ENCODE results near the gene COLEC12.

COLEC12 gene

DNA sequence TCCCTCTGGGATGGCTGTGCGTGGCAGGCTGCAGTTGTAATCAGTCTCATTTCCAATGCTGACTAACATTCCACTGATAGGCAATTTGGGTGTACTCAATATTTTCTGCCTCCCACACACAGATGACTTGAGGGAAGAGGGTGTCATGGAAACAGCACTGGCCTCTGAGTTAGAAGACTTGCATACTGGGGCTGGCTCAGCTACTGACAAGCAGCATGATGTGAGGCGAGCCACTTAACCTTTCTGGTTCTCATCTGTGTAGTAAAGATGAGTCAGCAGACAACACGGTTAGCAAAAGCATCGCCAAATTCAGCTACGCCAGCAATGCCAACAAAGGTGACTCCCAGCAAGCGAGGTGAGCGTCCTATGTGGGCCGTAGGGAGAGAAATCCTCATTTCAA is 73.5 kb downstream of the COLEC12 start:
- H3K27me3 Mint-ChIP-seq = peaks cover 2% of the 10 kb centered on the region
- H3K4me3 Mint-ChIP-seq = no peak overlapping the region
- no peaks in the 10 kb centered on the region for H3K9me3 Mint-ChIP-seq
- no peak for DNase-seq (ENCODE audit: low spot score in 2 of 2)
- no peak for ATAC-seq (ENCODE audit: low read depth)
- no peaks in the 10 kb centered on the region for H3K36me3 Mint-ChIP-seq
- H3K27ac Mint-ChIP-seq = no peak overlapping the region
- no peaks in the 10 kb centered on the region for H3K4me1 Mint-ChIP-seq

DNA sequence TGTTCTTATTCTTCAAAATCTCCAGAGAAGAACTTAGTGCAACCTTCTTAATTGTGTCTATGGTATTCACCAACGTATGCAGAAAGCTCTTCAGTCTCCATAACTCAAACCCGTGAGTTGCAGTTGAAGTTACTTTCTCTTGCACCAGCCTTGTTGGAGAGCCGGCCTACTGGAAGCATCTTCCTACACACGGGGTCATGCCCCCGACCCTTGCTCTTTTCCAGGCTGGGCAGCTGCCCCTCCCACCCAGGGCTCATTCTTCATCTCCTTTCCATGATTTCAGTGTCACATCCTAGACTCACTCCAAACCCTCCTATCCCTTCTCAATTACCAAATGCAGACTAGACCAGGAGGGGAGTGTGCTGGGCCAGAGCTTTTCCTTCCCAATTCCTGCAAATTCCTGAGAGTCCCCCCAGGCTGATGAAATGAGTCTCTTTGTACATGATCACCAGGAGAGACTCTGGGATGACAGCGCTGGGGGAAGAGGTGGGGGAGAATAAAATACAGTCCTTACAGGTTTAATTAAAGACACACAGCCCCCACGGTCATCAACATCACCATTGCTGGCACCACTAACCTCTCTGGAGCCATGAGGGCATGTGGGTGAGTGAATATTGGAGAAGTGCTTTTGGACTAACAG is 75.3 kb downstream of the COLEC12 start:
- Mint-ChIP-seq H3K27me3 (no peaks in the 10 kb centered on the region), H3K4me1 (no peaks in the 10 kb centered on the region), H3K27ac (no peak overlapping the region), H3K36me3 (no peaks in the 10 kb centered on the region), H3K9me3 (no peaks in the 10 kb centered on the region), H3K4me3 (no peak overlapping the region)
- DNase-seq (ENCODE audit: low spot score in 2 of 2) = no peak
- ATAC-seq (ENCODE audit: low read depth) = no peak

DNA sequence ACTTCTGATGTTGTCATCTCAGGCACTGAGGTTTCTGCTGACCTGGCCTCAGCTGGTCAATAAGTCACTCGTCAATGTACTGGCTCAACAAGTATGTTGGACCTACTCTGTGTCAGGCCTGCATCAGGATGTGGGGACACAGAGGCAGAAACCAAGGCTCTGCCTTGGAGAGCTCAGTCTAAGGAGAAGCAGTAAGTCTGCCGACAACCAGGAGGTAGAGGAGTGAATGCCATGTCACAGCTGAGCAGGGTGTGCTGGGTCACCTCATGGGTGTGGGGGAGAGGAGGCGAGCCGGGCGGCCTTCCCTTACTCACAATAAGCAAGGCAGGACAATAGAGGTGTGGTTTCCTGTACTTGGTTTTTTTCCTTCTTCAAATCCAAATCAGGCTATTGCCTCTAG is 75.8 kb downstream of the COLEC12 start:
- Mint-ChIP-seq H3K4me3 (no peak overlapping the region), H3K4me1 (no peaks in the 10 kb centered on the region), H3K36me3 (no peaks in the 10 kb centered on the region), H3K27ac (no peak overlapping the region), H3K9me3 (no peaks in the 10 kb centered on the region), H3K27me3 (no peaks in the 10 kb centered on the region)
- DNase-seq (ENCODE audit: low spot score in 2 of 2) = no peak
- no peak for ATAC-seq (ENCODE audit: low read depth)

DNA sequence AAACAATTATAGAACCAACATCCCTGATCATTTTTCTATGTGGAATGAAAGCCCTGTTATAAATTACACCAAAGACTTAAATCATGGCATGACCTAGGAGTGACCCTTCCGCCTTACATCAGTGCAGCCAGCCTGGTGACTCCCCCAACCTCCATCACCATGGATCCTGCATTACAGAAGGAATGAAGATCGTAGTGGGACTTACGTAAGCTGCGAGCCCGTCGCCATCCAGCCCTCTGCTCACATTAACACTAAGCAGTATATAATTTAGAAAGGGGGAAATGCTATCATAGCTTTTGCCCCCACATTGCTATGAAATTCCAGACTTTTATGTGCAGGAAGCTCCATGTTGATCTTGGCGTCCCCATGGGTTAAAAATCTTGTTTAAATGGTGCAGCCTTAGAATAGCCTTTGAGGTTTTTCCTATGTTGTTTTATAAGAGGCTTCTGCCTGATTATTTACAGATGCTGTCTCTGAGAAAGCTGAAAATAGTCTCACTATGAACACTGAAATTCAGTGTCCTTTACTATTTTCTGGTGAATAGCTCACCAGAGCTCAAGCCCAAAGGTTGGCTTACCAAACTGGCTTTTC is 76.3 kb downstream of the COLEC12 start:
- Mint-ChIP-seq H3K9me3 (no peaks in the 10 kb centered on the region), H3K4me3 (no peak overlapping the region), H3K27ac (no peak overlapping the region), H3K36me3 (no peaks in the 10 kb centered on the region), H3K27me3 (no peaks in the 10 kb centered on the region), H3K4me1 (no peaks in the 10 kb centered on the region)
- no peak for ATAC-seq (ENCODE audit: low read depth)
- DNase-seq (ENCODE audit: low spot score in 2 of 2) = no peak

DNA sequence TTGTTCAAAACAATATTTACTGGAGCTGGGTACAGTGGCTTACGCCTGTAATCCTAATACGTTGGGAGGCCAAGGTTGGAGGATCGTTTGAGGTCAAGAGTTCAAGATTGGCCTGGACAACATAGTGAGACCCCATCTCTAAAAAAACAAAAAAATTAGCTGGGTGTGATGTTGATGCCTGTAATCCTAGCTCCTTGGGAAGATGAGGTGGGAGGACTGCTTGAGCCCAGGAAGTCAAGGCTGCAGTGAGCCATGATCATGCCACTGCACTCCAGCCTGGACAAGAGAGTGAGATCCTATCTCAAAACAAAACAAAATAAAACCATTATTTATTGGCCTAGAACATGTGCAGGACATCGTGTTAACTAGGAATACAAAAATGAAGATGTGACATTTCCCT is 77.5 kb downstream of the COLEC12 start:
- no peak for ATAC-seq (ENCODE audit: low read depth)
- no peaks in the 10 kb centered on the region for H3K27me3 Mint-ChIP-seq

DNA sequence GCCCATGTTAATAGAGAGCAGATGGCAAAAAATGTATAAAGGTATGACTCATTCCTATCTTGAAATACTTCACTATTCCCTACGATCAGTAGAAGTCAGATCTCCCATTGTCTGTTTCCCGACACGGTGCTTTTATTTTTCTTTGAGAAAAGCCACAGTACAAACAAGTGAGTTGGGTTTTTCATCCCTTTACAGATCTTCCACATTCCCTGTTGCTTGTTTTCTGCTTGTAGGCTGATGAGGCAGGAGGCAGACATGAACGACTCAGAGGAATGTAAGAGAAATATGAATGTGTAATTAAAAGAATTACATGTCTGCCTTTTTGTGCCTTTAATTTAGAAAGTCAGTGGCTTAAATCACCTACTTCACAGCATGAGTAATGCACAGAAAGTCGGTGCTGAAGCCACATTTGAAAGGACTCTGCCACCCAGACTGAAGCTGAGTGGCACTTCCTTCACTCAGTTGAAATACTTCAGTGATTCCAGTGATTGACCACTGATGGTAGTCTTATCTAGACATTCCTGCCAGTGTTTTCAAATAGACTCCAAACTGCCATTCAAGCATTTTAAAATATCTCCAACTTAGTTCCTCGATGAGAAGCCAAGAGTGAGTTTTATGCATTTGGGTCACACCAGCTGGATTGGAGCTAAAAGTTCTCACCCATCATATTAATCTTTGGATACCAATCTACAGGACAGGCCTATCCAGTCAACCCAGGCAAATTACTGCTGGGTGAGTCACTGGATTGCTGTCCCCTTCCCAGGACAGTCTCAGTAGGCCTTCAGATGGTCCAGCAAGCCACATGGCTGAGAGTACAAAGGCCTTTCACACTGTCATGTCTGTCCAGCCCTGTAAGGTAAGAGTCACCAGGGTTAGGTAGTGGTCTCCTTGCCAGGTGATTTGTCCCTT is 79.0 kb downstream of the COLEC12 start:
- no peak for DNase-seq (ENCODE audit: low spot score in 2 of 2)

More for the DNA sequence above, 77.5 kb downstream of the COLEC12 start:
- no peak for DNase-seq (ENCODE audit: low spot score in 2 of 2)
- no peak overlapping the region for H3K4me3 Mint-ChIP-seq
- no peak overlapping the region for H3K27ac Mint-ChIP-seq
- H3K4me1 Mint-ChIP-seq = no peaks in the 10 kb centered on the region
- no peaks in the 10 kb centered on the region for H3K36me3 Mint-ChIP-seq
- no peaks in the 10 kb centered on the region for H3K9me3 Mint-ChIP-seq

DNA sequence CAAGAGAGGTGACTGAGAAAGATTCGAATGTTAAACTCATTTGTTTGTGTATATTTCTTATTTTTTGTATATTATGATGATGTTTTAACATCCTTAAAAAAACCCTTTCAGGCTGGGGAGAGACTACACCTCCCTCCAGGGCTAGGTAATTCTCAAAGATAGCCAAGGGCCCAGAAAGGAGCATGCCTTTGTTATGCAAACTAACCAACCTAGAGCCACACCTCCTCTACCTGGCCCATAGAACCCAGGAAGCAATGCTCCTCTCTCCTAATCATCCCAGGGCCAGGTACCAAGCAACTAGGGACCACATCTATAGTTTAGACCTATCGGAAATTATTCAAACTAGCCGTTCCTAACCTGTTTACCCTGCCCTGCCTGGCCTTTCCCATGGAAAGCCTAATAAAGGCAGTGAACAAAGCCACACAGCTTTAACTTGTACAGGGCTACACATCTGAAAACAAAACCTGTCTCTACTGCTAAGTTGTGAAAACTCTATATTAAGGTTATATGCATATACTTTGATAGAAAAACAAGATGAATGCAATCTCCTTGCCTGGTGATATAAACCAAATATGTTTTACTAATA is 79.7 kb downstream of the COLEC12 start:
- DNase-seq (ENCODE audit: low spot score in 2 of 2) = no peak
- no peaks in the 10 kb centered on the region for H3K27me3 Mint-ChIP-seq
- no peak overlapping the region for H3K27ac Mint-ChIP-seq
- H3K4me1 Mint-ChIP-seq = no peaks in the 10 kb centered on the region
- H3K36me3 Mint-ChIP-seq = no peaks in the 10 kb centered on the region
- H3K4me3 Mint-ChIP-seq = no peak overlapping the region
- ATAC-seq (ENCODE audit: low read depth) = no peak
- H3K9me3 Mint-ChIP-seq = no peaks in the 10 kb centered on the region

More for the DNA sequence above, 79.0 kb downstream of the COLEC12 start:
- no peaks in the 10 kb centered on the region for H3K27me3 Mint-ChIP-seq
- no peak for ATAC-seq (ENCODE audit: low read depth)
- no peaks in the 10 kb centered on the region for H3K36me3 Mint-ChIP-seq
- H3K4me3 Mint-ChIP-seq = no peak overlapping the region
- H3K9me3 Mint-ChIP-seq = no peaks in the 10 kb centered on the region
- no peaks in the 10 kb centered on the region for H3K4me1 Mint-ChIP-seq
- H3K27ac Mint-ChIP-seq = no peak overlapping the region

DNA sequence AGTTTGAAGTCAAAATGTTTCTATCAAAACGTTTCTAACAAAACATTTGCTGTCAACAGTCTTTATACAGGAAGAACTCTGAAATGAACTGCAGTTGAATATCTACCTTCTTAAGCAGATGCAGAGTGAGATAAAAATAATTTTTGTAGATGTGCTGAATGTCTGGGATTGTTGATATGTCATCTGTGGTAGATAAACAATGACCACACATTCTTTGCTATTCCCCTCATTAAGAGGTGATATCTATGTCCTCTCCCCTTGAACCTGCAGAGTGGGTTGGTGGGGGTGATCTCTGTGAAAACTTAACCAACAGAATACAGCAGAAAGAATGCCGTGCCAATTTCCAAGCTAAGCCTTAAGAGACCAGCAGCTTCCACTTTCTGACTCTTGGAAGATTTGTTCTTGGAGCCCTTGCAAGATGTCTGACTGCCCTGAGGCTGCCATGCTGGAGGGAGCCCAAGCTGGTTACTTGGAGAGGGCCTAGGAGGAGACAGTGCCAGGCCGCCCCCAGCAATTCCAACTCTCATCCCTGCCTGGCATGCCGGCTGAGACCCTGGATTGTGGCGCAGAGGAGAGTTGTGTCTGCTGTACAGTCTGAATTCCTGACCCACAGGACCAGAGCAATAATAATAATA is 80.8 kb downstream of the COLEC12 start:
- no peaks in the 10 kb centered on the region for H3K36me3 Mint-ChIP-seq
- no peak for ATAC-seq (ENCODE audit: low read depth)

DNA sequence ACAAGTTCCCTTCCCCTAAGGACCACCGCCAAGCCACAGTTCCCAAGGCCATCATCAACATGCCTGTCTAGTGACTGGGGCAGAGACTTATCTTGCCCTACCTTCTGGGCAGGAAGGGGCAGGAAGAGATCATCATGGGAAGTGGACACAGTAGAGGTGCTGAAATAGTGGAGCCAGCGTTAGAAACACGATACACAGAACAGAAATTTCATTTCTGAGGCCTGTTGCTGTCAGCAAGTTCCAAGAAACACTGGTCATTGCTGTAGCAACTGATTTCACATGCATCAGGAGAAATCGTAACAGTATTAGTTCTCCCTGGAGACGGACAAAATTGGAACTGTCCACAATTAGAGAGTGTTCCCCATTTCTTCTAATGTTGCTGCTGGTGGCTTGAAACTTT is 83.0 kb downstream of the COLEC12 start:
- ATAC-seq (ENCODE audit: low read depth) (no peak), DNase-seq (ENCODE audit: low spot score in 2 of 2) (no peak)
- no peaks in the 10 kb centered on the region for H3K4me1 Mint-ChIP-seq
- no peaks in the 10 kb centered on the region for H3K27me3 Mint-ChIP-seq
- no peak overlapping the region for H3K27ac Mint-ChIP-seq
- H3K36me3 Mint-ChIP-seq = no peaks in the 10 kb centered on the region
- H3K9me3 Mint-ChIP-seq = peaks cover 5% of the 10 kb centered on the region
- no peak overlapping the region for H3K4me3 Mint-ChIP-seq

More for the DNA sequence above, 80.8 kb downstream of the COLEC12 start:
- Mint-ChIP-seq H3K9me3 (no peaks in the 10 kb centered on the region), H3K4me1 (no peaks in the 10 kb centered on the region), H3K4me3 (no peak overlapping the region), H3K27me3 (no peaks in the 10 kb centered on the region), H3K27ac (no peak overlapping the region)
- no peak for DNase-seq (ENCODE audit: low spot score in 2 of 2)

DNA sequence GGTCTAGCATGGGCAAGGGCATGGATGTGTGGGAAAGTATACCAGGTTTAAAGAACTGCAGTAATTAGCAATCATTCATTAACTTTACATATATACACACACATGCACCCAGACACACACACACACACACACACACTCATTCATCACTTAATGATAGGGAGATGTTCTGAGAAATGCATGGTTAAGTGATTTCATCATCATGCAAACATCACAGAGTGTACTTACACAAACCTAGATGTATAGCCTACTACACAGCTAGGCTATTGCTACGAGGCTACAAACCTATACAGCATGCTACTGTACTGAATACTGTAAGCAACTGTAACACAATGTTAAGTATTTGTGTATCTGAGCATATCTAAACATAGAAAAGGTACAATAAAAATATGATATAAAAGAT is 83.6 kb downstream of the COLEC12 start:
- DNase-seq (ENCODE audit: low spot score in 2 of 2) = no peak
- no peak overlapping the region for H3K27ac Mint-ChIP-seq

DNA sequence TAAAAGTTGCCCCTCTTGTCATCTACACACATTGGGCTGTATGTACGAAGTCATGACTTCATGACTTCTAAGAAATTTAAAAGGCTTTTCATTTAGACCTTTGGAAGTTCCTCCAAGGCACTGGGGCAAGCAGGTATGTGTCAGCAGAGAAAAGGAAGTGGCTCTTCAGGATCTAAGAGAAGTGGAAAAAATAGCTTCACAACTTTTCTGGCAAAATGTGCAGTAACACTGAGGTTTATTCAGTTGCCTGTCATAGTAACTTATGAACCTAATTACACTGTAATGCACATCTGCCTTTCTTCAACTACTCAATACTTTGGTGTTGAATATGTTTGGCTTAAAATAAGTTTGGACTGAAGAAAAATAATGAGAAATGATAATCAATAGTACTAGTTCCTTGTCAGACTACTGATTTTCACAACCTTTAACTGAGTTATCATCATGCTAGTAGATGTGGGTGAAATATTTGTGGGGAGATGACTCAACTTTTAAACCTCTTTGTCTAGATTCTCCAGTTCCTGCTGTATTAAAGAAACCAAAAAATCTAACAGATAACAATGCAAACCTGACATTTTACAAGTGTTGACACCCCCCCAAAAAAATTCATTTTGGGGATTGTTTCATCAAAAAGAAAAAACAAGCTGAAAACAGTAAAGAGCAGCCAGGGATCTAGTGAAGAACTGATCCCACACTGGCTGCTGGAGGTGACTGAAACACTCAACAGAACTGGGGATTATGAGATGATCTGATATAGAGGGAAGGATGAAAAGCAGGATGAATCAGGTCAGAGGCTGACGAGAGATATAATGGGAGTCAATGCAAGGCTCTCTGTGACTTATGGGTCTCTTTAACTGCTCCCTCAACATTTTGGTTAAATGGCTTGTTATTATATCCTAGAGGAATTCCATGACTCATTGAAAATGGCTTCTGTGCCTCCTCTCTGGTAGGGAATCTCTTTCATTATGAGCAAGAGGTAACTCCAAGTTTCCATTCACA is 84.6 kb downstream of the COLEC12 start:
- Mint-ChIP-seq H3K9me3 (peaks cover 11% of the 10 kb centered on the region), H3K4me3 (no peak overlapping the region), H3K36me3 (no peaks in the 10 kb centered on the region), H3K27ac (no peak overlapping the region), H3K27me3 (no peaks in the 10 kb centered on the region), H3K4me1 (no peaks in the 10 kb centered on the region)
- ATAC-seq (ENCODE audit: low read depth) = no peak
- no peak for DNase-seq (ENCODE audit: low spot score in 2 of 2)

More for the DNA sequence above, 83.6 kb downstream of the COLEC12 start:
- H3K4me3 Mint-ChIP-seq = no peak overlapping the region
- H3K36me3 Mint-ChIP-seq = no peaks in the 10 kb centered on the region
- no peaks in the 10 kb centered on the region for H3K27me3 Mint-ChIP-seq
- no peaks in the 10 kb centered on the region for H3K4me1 Mint-ChIP-seq
- ATAC-seq (ENCODE audit: low read depth) = no peak
- peaks cover 7% of the 10 kb centered on the region for H3K9me3 Mint-ChIP-seq

DNA sequence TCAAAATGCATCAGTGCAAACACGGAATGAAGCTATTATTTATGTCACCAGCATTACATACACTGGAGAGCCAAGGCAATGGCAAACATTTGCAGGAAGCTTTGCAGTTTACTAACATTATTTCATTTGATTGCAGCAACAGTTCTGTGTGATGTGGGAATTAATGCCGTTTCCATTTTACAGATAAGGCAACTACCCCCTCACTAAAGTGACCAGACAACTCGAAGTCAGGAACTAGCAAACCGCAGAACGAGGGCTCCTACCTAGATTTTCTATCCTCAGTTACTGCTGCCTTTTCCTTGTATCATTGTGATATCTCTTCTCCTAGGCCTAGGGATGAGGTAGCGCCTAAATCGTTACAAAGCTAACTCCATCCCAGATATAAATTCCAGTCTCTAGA is 85.5 kb downstream of the COLEC12 start:
- H3K27ac Mint-ChIP-seq = no peak overlapping the region
- no peak for ATAC-seq (ENCODE audit: low read depth)

DNA sequence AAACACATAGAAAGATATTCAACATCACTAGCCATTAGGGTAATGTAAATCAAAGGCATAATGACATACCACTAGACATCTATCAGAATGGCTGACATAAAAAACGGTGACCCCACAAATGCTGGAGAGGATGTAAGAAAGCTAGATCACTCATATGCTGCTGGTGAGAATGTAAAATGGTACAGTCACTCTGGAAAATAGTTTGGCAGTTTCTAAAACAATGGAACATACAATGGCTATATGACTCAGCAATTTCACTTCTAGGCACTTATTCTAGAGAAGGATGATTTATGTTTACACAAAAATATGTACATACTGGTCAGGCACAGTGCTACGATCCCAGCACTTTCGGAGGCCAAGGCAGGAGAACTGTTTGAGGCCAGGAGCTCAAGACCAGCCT is 87.3 kb downstream of the COLEC12 start:
- Mint-ChIP-seq H3K4me1 (no peaks in the 10 kb centered on the region), H3K4me3 (no peak overlapping the region), H3K36me3 (no peaks in the 10 kb centered on the region), H3K27me3 (no peaks in the 10 kb centered on the region), H3K27ac (no peak overlapping the region), H3K9me3 (peaks cover 11% of the 10 kb centered on the region)
- no peak for ATAC-seq (ENCODE audit: low read depth)
- DNase-seq (ENCODE audit: low spot score in 2 of 2) = no peak

More for the DNA sequence above, 85.5 kb downstream of the COLEC12 start:
- DNase-seq (ENCODE audit: low spot score in 2 of 2) = no peak
- no peaks in the 10 kb centered on the region for H3K36me3 Mint-ChIP-seq
- H3K27me3 Mint-ChIP-seq = no peaks in the 10 kb centered on the region
- no peak overlapping the region for H3K4me3 Mint-ChIP-seq
- H3K9me3 Mint-ChIP-seq = peaks cover 11% of the 10 kb centered on the region
- no peaks in the 10 kb centered on the region for H3K4me1 Mint-ChIP-seq

Measured in memory B cell (primary cell).